Stimulated activated CD8-positive, alpha-beta memory T cell treated with anti-CD3 and anti-CD28 coated beads, Interleukin-15, amount 100 ng/mL, for 1 hour (primary cell): Measurements from ENCODE around the gene SPDYE6.
"Not testable (repeated sequence)": the region's sequence is repeated elsewhere in the genome, so short reads cannot be mapped to it uniquely, and the experiment has no call there.

Source experiments
- DNase-seq: peaks from one replicate; pipeline ENCODE4 v3.0.0-alpha.2; 2020; ENCODE audit warnings: low read depth

SPDYE6 gene

DNA sequence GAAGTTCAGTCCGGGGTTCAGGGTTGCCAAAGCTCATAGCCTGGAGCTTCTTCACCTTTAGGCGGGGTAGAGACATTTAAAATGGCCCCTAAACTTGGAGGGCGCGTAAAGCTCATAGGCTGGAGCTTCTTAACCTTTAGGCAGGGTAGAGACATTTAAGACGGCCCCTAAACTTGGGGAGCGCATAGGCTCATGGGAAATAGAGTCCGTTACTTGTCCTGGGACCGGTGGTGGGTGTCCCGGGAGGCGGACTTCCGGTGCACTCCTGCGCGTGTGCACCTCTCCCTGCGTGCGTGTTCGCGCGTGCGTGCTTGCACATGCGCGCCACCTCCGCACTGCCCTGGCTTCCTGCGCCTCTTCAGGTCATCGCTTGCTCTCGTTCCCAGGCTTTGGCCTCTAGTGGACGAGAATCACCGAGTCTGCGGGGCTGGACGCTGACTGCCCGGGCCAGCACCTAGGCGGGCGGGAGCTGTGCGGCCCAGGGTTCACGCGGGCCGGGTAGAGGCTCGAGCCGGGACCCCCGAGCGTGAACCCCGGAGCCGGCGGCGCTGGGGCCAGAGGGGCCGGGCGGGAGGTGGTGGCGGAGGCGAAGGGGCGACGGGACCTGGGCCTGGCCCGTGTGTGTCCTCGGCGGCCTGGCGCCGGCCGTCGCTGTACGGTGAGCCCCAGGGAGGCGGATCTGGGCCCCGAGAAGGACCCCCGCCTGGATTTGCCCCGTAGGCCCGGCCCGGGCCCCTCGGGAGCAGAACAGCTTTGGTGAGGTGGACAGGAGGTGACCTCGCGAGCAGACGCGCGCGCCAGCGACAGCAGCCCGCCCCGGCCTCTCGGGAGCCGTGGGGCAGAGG lies 7.5 kb upstream of the SPDYE6 start:
- DNase-seq = peak; percentile 79

- not testable (repeated sequence) for DNase-seq
Measured at GRCh38 chr7:102346983-102347382, 9.3 kb downstream of the SPDYE6 start.

DNA sequence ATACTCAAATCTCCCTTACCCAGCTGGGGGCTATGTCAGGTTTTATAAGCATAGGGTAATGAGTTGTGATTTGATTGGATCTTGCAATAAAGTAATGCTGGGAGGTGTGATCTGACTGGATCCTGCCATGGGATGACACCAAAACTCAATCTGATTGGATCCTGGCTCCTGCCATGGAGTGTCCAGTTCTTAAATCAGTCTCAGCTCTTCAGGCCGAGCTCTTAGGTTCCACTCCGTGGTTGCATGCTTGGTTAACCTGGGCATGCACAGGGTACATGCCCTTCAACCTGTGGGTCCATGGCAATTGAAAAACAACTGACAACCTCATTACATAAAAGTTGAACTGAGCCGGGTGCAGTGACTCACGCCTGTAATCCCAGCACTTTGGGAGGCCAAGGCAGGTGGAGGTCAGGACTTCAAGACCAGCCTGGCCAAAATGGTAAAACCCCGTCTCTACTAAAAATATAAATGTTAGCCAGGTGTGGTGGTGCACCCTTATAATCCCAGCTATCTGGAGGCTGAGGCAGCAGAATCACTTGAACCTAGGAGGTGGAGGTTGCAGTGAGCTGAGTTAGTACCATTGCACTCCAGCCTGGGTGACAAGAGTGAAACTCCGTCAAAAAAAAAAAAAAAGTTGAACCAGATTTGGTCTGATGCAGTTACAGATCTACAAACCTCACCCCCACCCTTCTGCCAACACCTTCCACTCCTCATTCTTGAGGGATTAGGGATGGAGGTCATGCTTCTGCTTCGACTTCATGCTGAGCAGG lies 15.5 kb downstream of the SPDYE6 start:
- DNase-seq = not testable (repeated sequence)

DNA sequence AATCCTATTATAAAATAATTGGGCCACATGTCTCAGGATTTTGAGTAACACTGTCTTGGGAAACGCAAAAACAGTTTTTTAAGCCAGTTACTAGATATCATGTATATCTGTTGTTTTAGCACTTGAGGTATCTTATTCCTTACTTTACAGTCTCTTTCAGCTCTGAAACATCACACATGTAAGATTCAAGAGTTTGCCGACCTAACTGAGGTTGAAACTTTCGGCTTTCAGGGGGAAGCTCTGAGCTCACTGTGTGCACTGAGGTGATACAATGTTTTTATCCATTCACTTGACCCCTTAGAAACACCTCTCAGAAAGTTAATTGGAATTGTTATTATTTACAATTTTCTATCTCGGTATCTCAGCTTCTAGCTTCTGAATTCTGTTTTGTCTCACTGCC lies 18.8 kb downstream of the SPDYE6 start:
- DNase-seq = not testable (repeated sequence)

DNA sequence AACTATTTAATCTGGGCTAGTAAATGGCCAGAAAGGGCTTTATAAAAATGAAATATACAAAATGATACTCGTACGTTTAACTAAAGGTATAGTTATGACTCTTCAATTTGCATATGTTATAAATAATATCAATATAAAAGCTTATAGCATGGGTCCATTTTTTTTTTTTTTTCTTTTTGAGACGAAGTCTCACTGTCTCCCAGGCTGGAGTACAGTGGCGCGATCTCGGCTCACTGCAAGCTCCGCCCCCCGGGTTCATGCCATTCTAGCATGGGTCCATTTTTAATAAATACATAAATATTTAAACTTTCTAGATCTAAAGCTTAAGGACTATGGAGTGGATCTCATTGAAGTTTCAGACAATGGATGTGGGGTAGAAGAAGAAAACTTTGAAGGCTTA lies 19.2 kb downstream of the SPDYE6 start:
- DNase-seq = not testable (repeated sequence)

GRCh38 chr7:102335574-102335973 lies 20.7 kb downstream of the SPDYE6 start:
- DNase-seq = not testable (repeated sequence)

GRCh38 chr7:102330666-102331460 lies 25.4 kb downstream of the SPDYE6 start:
- not testable (repeated sequence) for DNase-seq

- not testable (repeated sequence) for DNase-seq
Measured at GRCh38 chr7:102329366-102329765, 26.9 kb downstream of the SPDYE6 start.

- DNase-seq = not testable (repeated sequence)
Measured at GRCh38 chr7:102328863-102329262, 27.4 kb downstream of the SPDYE6 start.

GRCh38 chr7:102327183-102327582 lies 29.1 kb downstream of the SPDYE6 start:
- DNase-seq = not testable (repeated sequence)

DNA sequence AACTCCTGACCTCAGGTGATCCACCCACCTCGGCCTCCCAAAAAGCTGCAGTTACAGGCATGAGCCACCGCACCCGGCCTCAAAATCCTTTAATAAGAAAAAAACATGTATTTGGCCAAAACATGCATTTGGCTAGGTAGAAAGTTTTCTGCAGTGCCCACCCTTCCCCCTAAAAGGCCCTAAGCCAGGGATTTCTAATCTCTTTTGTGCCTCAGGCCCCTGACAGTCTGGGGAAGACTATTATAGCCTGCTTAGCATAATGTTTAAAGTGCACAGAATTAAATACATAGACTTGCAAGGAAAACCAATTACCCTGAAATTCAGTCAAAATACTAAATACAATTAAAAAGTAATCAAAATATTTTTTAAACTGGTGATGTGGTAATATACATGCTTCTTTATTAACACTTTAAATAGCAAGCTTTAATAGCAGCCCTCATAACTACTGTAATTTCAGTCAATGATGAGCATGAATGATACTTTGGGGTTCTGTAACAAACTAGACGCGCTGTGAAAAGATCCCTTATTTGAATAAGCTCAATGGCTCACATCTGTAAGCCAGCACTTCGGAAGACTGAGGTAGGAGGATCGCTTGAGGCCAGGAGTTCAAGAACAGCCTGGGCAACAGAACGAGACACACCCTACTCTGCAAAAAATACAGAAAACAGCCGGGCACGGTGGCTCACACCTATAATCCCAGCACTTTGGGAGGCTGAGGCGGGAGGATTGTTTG lies 29.9 kb downstream of the SPDYE6 start:
- DNase-seq = no peak

GRCh38 chr7:102325106-102325505 lies 31.1 kb downstream of the SPDYE6 start:
- DNase-seq = not testable (repeated sequence)

DNA sequence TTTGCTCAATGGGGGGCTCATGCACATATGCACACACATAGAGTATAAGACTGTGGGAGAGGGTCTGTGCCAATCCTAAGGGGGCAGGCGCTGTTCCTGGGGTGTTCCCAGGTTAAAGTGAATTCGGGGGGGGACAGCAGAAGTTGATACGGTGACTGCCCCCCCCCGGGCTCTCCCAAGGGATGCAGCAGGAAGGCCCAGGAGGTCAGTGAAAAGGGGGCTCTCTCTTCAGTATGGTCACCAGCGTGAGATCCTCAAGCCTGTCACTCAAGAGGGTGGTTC lies 32.4 kb downstream of the SPDYE6 start:
- DNase-seq = no peak

DNA sequence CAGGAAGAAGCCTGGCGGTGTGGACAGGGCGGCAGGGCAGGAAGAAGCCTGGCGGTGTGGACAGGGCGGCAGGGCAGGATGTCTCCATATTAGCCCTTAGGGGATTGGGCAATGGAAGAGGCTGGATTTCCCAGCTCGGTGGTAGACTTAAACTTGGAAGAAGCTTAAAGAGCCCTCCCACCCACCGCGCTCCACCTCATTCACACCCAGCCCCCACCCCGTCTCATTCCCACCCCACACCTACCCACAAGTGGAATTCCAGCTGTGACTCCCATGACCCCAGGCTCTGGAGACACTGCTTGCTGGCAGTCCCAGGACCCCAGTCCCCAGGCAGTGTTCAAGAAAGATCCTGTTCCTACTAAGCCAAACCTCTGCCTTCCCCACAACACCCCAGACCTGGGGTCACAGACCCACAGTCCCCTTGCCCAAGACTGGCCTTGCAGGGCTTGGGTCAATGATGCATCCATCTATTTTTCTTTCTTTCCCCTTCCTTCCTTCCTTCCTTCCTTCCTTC lies 34.0 kb downstream of the SPDYE6 start:
- DNase-seq = no peak

DNA sequence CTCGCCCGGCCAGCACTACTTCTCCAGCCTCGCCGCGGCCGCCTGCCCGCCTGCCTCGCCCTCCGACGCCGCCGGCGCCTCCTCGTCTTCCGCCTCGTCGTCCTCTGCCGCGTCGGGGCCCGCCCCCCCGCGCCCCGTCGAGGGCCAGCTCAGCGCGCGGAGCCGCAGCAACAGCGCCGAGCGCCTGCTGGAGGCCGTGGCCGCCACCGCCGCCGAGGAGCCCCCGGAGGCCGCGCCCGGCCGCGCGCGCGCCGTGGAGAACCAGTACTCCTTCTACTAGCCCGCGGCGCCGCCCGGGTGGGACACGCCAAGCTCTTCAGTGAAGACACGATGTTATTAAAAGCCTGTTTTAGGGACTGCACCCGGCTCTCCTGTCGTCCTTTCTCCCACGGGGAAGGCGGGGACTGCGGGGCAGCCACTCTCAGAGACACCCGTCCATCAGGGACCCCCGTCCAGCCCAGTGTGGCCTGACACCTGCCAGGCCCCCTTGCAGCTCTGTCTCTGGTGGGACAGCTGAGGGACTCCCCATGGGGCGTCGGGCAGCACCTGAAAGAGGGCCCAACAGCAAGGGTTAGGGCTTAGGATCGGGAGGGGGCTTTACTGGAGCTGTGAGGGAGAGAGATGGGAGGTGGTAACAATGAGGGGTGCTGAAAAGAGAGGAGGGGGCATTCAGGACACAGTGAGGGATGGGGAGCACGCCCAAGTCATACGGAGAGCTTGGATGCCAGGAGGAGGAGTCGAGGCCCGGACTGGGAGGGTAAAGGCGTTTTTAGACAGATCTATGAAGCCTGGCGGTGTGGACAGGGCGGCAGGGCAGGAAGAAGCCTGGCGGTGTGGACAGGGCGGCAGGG lies 34.7 kb downstream of the SPDYE6 start:
- DNase-seq = no peak

GRCh38 chr7:102320601-102321350 lies 35.5 kb downstream of the SPDYE6 start:
- DNase-seq = no peak

DNA sequence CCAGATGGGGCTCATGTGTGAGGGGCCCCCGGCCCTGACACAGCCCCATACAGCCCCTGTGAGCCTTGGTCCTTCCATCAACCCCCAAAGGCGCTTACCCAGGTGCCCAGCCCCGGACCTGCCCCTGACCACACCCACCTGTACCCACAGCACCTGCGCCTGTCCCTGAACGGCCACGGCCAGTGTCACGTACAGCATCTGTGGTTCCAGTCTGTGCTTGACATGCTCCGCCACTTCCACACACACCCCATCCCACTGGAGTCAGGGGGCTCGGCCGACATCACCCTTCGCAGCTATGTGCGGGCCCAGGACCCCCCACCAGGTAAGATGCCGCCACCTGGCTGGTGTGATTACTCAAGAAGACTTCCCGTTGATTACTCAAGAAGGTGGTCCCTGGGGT lies 36.1 kb downstream of the SPDYE6 start:
- DNase-seq = no peak

DNA sequence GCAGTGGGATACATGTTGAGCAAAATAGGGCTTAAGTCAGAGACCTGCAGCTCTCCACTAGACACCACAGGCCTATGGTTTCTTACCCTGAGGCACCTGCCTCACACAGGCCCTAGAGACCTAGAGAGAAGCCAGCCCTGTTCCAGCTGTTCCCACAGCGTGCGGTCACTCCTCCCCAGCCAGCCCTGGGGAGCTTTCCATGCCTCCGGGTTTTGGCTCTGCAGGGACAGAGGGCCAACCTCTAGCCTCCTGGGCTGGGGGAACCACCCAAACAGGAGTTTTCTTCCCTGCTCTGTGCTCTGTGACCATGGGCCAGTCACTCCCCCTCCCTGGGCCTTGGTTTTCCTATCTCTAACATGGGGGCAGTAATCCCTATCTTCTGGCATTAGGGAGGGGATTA lies 36.6 kb downstream of the SPDYE6 start:
- no peak for DNase-seq

DNA sequence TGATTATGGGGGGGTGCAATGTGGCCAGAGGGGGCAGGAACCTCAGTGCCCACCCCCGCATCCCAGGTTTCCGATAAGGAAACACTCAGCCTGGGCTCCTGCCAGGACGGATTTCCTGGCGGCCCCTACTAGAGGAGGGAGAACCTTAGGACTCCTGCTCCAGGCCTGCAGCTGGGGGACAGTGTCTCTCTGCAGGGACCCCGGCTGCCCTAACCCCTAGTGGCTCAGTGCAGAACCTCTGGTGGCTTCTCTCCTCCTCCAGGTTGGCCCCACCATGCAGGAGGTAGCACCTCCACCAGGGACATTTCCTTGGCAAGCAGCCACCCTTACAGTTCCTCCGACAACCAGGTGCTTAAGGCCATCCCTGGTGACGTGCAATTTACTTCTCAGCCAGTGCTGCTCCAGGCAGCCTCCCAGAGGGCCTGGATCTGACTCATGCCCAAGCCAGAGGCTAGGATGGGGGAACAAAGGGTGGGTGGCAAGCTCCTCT lies 37.7 kb downstream of the SPDYE6 start:
- no peak for DNase-seq
